NCI-H1105 treated with DMSO at 0.1 percent for 48 hours (cell line): ENCODE data around the gene MDM1.

ENCODE experiments used
- DNase-seq: peaks from one replicate; lab custom pipeline; 2025; lab: John Stamatoyannopoulos, UW

The MDM1 gene

DNA sequence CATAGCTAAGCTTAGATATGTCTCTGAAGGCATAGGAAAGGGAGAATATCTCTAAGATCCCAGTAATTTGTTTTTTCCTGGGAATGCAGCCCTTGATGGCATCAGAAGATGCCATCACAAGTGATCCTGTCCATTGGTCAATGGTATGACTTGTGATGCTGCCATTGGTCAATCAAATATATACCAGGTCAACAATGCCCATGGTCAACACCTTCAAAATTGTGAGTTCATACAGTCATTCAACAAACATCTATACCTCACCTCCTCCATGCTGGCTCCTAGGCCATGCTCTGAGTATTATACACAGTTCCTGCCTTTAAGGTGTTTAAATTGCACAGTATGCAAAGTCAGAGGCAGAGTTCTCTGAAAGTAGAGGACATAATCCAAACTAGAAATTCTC is 59.4 kb downstream of the MDM1 start:
- no peak for DNase-seq

GRCh38 chr12:68271346-68271745 is 60.8 kb downstream of the MDM1 start:
- no peak for DNase-seq

DNA sequence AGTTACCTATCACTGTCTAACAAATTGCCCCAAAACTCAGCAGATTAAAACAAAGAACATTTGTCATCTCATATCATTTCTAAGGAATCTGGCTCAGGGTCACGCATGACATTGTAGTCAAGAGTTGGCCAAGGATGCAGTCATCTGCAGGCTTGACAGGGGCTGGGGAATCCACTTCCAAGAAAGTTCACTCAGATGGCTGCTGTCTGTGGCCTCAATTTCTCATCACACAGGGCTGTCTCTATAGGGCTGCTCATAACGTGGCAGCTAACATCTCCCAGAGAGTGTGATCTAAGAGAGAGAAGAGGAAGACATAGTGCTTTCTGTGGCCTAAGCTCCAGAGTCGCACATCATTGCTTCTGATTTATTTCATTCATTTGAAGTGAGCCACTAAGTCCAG is 61.8 kb downstream of the MDM1 start:
- no peak for DNase-seq

DNA sequence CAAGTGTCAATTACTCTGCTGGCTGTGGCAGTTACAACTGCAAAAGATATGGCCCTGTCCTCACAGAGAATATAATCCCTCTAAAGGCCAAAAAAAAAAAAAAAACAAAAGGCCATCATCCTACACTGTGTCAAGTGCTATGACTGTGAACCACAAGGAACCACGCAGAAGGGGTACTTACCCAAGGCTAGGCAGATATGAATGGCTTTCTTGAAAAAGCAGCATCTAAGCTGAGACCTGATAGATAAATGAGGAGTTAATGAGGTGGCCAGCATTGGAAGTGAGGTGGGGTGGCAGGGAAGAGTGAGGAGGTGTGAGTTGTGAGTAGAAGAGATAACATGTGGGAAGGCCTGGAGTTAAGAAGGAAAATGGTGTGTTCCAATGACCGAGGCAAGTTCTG is 62.4 kb downstream of the MDM1 start:
- no peak for DNase-seq

- no peak for DNase-seq
Measured at GRCh38 chr12:68268967-68269366, 63.2 kb downstream of the MDM1 start.

GRCh38 chr12:68267892-68268396 is 64.2 kb downstream of the MDM1 start:
- no peak for DNase-seq

DNA sequence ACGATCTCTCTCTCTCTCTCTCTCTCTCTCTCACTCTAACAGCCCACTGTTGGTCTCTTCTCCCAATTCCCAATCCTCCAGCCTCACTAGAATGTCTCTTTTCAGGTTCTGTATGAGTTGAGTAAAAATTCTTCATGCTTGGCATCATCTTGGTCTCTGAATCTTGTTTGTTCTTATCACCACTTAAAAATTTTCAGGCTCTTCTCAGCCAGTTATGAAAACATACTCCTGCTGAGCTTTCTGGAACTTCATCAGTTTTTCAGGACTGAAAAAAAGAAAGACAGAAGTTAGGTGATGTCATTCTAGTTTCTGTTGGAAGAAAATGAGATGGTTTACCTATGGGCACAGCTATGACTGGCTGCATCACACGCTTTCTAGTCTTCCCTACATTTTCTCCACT is 67.3 kb downstream of the MDM1 start:
- DNase-seq = no peak

DNA sequence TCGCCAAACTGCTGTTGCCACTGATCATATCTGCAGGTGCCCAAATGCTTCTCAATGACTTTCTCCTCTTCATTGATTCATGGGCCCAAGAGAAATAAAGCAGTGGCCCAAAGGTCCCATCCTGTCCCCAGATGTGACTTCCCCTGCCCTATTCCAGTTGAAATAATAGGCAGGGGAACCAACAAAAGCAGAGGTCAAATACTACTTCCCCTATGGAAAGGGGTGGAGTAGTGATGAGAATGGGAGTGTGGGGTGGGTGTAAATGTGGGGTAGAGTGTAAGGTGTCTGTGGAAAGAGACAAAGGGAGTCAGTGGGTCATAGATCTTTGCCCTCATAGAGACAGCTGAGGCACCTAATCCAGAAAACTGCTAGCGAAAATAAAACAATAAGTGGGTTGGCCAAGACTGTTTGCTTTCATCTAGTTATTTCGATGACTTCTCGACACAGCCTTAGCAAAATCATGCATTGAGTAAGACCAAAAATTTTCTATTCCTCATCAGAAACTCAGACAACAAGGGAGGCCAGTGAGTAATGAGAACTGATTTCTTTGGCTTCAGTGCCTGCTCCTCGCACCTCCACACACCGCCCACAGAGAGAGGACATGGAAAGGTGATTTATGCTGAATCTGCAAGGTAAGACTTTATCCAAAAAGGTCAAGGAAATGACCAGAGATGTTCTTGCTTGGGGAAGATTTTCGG is 67.9 kb downstream of the MDM1 start:
- DNase-seq = no peak

- DNase-seq = no peak
Measured at GRCh38 chr12:68263366-68263765, 68.8 kb downstream of the MDM1 start.

DNA sequence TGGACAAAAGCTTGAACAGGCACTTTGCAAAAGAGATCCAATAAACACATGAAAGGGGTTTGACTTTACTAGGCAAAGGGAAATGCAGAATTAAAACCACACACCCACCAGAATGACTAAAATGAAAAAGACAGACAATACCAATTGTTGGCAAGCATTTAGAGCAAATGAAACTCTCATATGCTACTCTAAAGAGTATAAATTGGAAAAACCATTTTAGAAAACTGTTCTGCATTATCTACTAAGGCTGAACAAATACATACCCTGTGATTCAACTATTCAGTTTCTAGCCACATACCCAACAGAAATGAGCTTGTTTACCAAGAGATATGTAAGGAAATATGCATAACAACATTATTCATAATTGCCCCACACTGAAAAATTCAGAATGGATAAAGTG is 70.3 kb downstream of the MDM1 start:
- no peak for DNase-seq

- DNase-seq = no peak
Measured at GRCh38 chr12:68260153-68260552, 72.0 kb downstream of the MDM1 start.

- DNase-seq = no peak
Measured at GRCh38 chr12:68259318-68259940, 72.7 kb downstream of the MDM1 start.

DNA sequence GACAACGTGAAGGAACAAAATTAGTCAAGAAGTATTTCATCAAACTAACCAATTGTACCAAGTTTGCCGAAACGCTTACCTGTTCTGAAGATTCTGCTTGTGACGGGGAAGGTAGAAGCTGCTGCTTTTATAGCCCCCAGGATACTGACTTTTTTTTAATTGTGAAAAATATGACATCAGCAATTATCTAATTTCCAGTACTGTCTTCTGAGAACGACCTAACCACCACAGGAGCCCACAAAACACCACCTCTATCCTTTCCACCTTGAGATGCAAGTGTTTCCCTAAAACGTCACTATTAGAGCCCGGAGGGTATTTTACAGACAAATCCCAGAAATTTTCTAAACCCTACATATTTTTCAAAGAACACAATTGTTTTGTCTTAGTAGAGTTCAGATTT is 78.7 kb downstream of the MDM1 start, which contains the start of gene IL22:
Gene IL22 (minus strand): TSS at position 101 of the 400 bp plus-strand sequence. CDS start 156 bp downstream, outside the sequence.
- DNase-seq = no peak

- no peak for DNase-seq
Measured at GRCh38 chr12:68252077-68252476, 80.1 kb downstream of the MDM1 start.

DNA sequence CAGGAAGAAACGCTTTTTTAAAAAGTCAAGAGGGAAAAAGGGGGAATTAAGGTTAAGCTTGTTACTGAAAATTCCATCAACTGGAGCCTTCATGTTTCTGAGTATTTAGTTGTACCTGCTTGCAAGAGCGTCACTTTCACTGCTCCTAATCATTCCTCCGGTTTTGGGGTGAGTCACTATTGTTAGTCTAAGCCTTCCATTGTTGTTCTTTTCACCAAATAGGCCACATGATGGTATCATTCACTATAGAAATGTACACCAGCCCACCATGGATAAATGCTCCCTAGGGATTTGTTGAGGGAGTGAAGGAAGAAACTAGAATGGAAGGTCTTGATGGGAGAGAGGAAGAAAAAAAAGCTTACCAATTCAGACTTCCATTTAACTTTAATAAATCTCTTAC is 81.7 kb downstream of the MDM1 start:
- DNase-seq = no peak

DNA sequence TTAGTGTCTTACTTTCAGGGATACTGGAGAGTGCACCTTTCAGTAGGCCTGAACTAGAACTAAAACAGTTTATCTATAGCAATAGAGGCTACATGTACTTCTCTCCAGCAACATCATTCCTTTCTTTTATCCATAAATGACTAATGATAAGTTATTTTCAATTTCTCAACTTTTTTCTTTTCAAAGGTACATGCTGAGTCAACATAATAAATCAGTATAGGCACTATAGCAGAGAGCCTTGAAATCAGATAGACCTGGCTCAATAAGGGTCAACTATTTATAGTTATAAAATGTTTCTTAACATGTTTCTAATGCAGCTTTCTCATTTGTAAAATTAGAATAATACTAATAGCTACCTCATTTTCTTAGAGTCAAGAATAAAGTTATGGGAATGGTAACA is 84.4 kb downstream of the MDM1 start:
- no peak for DNase-seq

GRCh38 chr12:68246350-68246749 is 85.8 kb downstream of the MDM1 start:
- DNase-seq = no peak

DNA sequence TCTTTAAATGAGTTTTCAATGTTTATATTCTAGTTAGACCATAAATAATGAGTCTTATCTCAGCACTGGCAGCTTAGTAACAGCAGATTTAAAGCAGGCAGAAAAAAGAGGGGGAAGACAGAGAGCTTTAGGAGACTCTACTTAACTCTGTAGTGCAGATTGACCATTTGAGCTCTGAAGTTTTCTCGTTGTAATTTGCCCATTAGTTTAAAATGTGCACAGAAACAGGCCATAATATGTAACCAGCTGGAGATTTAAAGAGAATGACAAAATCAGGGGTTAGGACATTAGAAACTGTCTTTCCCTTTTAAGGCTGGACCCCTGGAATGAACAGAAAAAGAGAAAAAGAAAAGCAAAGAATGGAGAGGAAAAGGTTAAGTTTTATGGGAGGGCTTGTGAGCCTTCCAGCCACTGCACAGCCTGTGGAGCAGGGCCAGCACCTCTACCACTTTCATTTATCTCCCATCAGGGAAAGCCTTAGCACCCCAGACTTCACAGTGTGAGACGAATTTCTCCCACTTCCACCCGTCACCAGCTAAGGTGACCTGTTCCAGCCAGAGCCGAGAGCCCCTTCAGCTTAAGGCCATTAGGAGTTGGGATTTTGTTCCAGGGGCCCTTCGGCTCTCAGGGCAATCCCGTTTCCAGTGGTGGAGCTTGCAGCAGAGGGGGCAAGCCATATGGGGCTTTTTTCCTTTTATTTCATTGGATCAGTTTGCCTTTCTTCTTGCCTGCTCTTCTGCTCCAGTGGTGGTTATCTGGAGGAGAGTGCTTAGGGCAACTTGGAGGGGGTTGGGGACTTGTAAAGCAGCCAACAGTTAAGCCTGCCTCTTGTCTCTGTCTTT is 86.8 kb downstream of the MDM1 start:
- DNase-seq = no peak
